Liver (tissue), 3 donors: ENCODE results near the gene SPO11.

Source experiments
- FOXA1 ChIP-seq: IDR thresholded peaks from 2 replicates; pipeline ENCODE4 v1.6.1; 2016; ENCODE audit warnings: antibody characterized with exemption
- JUND ChIP-seq, 2 donors: IDR thresholded peaks; 2 replicates each; pipeline ENCODE4 v1.6.1; 2016; ENCODE audit warnings: antibody characterized with exemption in 2 of 2
- REST ChIP-seq: IDR thresholded peaks from 2 replicates; pipeline ENCODE4 v1.6.1; 2016; ENCODE audit warnings: antibody characterized with exemption, mild to moderate bottlenecking
- TAF1 ChIP-seq: conservative IDR thresholded peaks from 2 replicates; pipeline ENCODE4 v1.6.1; 2016; ENCODE audit warnings: antibody characterized with exemption, mild to moderate bottlenecking
- TF ChIP-seq, protein P1 (sequence below): fragments of 150-350 bp; IDR thresholded peaks from 2 replicates; pipeline ENCODE4 v1.5.1; 2017; ENCODE audit warnings: improper control_type of control experiment, low read depth, low read length; ENCODE audit not compliant: missing input control
- donor health status: healthy.
- donor health status: healthy.

DNA sequence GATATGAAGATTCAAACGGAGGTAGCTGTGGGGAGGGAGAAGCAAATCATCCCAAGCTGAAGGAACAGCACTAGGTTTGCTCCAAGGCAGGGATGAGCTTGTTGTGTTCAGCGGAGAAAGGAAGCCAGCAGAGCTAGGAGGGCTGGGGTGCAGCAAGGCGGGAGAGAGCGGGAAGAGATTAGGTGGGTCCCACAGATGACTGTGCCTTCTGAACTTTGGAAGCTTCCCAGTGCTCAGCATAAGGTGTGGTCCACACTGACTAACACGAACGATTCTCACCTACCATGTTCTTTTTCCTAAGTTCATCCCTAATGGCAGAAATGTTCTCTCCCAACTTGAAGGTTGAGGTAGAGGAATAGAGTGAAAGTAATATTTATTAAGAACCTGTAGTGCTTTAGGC, 22.7 kb downstream of the SPO11 start:
- no peak for TF ChIP-seq REST
- TF ChIP-seq, protein P1, sequence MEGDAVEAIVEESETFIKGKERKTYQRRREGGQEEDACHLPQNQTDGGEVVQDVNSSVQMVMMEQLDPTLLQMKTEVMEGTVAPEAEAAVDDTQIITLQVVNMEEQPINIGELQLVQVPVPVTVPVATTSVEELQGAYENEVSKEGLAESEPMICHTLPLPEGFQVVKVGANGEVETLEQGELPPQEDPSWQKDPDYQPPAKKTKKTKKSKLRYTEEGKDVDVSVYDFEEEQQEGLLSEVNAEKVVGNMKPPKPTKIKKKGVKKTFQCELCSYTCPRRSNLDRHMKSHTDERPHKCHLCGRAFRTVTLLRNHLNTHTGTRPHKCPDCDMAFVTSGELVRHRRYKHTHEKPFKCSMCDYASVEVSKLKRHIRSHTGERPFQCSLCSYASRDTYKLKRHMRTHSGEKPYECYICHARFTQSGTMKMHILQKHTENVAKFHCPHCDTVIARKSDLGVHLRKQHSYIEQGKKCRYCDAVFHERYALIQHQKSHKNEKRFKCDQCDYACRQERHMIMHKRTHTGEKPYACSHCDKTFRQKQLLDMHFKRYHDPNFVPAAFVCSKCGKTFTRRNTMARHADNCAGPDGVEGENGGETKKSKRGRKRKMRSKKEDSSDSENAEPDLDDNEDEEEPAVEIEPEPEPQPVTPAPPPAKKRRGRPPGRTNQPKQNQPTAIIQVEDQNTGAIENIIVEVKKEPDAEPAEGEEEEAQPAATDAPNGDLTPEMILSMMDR = no peak
- TF ChIP-seq TAF1 = no peak
- TF ChIP-seq JUND (IDR thresholded peaks at IDR 0.05) = no peak
- no peak for TF ChIP-seq FOXA1
